Measurements from ENCODE around the gene SUMO3. TPM values are rescaled to one million over a fixed set of nuclear protein-coding genes. Genes with fewer than 3 reads are reported as not detected.

The SUMO3 gene
- total and polyA plus RNA-seq, 2 experiments from 2014 or later = 90.8 to 103 TPM

GRCh38 chr21:44856131-44856530 is 38.3 kb upstream of the SUMO3 start (continued):
- no peak for TF ChIP-seq ZNF462 (CRISPR knock-in tag; IDR thresholded peaks at IDR 0.05)
- TF ChIP-seq CTCF (conservative IDR thresholded peaks at IDR 0.05; ENCODE audit: low read depth in 2 of 2) = no peak
- TF ChIP-seq NANOG (IDR thresholded peaks at IDR 0.05; ENCODE audit: borderline replicate concordance) = no peak
- no peak for TF ChIP-seq REST (IDR thresholded peaks at IDR 0.05; ENCODE audit: unreplicated experiment)
- no peak for TF ChIP-seq ZNF331 (CRISPR knock-in tag; IDR thresholded peaks at IDR 0.05; ENCODE audit: low read depth)
